HUDEP-2 (cell line): ENCODE data around the gene METAP1.
"Not testable (repeated sequence)": the region's sequence is repeated elsewhere in the genome, so short reads cannot be mapped to it uniquely, and the experiment has no call there.

Experiments used
- DNase-seq, 76 experiments: peaks; one replicate each; lab custom pipeline; 2025; ENCODE audit not compliant: unreplicated experiment in 76 of 76; lab: John Stamatoyannopoulos, UW

Gene METAP1

GRCh38 chr4:98995183-98996055 lies at the start of gene METAP1:
Gene METAP1, plus strand, starts transcription at chr4:98995721. Its CDS starts 33 bp downstream, at chr4:98995754.
- peak; percentile 47 to 97 (median 94) for DNase-seq

DNA sequence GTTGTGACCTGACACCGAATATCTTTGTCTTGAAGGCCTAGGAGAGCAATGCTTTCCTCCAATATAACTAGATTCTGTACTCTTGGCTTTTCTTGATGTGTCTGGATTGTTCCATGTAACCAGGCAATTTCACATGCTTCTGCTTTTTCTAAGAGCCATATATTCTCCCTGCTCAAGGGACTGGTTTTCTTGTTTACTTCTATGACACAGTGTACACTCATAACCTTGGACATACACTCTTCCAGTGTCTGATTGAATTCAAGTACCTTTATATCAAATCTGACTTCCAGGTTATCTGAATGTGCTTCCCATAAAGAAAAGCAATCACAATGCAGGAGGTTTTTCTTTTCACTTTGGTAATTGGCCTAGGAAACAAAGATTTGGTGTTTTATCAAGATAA lies 49.2 kb upstream of the METAP1 start:
- no peak for DNase-seq

- DNase-seq: peak in 3 of 76 experiments; percentile 6 to 13 (median 7)
These were observed 44.6 kb upstream of the METAP1 start for GRCh38 chr4:98950925-98951324.

DNA sequence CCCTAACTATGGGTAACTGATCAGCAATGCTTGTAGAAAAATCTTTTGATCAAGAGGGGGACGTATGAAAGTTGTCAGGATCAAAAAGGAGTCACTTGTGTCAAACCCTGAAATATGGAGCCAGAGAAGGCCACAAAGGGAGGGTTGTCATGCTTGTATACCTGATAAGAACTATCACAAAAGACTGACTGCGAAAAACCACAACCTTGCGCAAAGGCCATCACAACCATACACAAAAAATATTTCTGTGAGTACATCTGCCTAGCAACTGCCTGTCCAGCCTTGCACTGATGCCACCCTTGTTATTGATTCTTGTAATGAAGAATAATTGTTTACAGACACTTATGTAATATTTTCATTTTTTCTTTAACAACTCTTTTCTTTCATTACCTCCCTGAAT lies 43.8 kb upstream of the METAP1 start:
- peak in 16 of 76 experiments; percentile 2 to 47 (median 13) for DNase-seq

DNA sequence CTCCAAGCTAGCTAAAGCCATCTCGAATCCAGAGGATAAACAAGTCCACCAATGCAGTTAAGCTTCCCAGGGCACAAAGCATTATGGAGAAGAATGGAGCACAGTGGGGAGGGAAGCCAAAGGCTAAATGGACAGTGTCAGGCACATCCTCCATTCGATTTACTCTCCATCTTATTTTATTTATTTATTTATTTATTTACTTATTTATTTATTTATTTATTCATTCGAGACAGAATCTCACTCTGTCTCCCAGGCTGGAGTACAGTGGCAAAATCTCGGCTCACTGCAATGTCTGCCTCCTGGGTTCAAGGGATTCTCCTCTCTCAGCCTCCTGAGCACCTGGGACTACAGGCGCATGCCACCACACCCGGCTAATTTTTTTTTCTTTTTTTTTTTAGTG lies 40.3 kb upstream of the METAP1 start:
- no peak for DNase-seq

DNA sequence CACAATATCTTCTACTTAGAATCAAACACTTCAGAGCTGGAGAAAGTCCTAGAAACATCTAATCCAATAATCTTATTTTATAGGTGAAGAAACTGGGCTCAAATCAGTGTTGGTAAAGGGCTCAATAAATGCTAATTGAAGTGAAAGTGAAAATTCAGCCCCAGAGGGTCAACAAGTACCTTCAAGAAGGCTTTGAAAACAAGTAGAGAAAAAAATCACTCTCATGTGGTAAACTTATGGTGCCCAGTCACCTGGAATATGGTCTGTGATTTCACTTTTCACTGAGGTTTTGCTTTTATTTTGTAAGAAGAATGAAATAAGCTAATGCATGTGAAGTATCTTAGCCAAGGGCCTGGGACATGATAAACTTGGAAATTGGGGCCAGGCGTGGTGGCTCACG lies 37.5 kb upstream of the METAP1 start:
- DNase-seq: no peak

DNA sequence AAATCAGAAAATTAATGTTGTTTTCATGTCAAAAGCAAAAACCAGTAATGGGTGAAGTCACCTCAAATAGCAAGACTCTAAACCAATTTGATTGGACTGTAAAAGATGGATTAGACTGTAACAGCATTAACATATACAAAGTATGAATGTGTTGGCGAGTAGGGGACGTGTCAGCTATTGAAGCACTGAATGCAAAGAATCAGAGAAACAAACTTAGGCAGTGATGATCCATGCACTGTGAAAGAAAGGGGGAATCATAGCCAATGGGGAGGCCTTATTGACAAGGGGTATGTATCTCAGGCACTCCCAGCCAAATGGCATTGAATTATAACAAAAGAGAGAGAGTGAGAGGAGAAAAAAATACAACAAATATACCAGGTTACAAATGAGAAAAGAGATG lies 36.1 kb upstream of the METAP1 start:
- no peak for DNase-seq

DNA sequence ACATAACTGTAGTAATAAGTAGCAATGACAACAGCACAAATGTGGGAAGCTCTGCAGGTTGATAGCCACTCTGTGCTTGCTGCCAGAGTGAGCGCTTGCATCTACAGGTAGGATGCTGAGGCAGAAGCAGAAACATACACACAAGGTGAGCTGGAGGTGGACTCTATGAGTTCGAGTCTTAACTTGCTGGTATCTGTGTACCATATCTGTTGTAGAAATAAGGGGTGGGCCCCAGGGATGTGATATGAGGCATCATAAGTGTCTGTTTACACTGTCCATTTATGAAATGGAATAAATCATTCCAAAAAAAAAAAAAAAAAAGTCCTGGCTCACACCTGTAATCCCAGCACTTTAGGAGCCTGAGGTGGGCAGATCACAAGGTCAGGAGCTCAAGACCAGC lies 33.8 kb upstream of the METAP1 start:
- no peak for DNase-seq

DNA sequence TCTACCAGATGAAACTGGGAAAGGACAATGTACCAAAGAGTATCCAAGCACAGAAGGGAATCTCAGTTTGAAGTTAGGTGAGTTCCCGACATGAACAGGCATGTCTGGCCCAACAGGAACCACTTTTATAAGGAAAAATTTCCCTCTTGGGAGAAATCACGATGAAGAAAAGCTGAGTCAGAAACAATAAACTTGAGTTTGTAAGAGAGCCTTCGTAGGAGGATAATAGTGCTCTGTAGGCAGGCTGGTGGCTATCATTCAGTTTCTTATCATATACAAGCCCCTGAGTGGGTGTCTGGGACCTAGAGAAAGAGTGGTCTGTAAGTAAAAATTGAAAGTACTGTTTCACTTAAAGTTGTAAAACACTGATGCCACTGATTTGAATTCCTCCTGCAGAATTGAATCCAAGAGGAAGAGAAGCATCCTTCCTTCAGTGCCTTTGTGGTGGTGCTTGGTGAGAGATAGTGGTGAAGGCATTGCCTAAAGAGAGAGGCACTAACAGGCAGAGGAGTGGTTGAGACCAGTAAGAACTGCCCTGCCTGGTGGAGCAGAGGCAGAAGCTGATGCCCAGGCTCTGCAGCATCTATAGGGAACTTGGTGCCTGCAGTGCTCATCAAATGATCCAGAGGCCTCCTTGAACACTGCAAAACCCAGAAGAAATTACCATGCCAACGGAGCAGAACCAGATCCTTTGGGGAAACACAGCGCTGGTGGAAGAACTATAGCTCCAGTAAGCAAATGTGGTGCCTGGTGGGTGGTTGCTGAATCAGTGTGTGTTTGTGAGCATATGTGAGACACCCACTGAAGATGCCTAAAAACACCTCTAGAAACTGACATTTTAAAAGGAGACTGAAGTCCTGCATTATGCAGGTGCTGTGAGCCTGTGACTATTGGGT lies 31.7 kb upstream of the METAP1 start:
- no peak for DNase-seq

DNA sequence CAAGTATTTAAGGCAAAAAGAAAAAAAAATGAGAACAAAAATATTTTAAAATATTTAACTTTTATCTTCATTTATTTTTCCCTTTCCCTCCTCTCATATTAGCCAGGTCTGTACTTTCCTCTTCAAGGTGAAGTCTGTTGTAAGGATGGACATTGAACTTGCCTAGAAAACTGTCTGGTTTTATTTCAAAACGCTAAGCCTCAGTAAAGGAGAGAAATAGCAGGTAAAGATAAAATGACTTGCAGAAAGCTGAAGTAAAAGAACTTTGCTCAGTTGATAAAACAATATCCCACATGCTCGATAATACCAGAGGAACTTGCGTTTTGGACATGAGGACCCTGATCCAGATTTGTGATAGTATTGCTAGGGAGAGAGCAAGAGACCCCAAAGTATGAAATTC lies 28.6 kb upstream of the METAP1 start:
- DNase-seq: no peak

- no peak for DNase-seq
These were observed 27.7 kb upstream of the METAP1 start for GRCh38 chr4:98967786-98968329.

GRCh38 chr4:98969878-98970785 lies 25.4 kb upstream of the METAP1 start:
- peak in 1 of 76 experiments; percentile 4 for DNase-seq

GRCh38 chr4:98976716-98977115 lies 18.8 kb upstream of the METAP1 start:
- DNase-seq: no peak

- DNase-seq: no peak
These were observed 18.0 kb upstream of the METAP1 start for GRCh38 chr4:98977557-98977956.

GRCh38 chr4:98987720-98988119 lies 7.8 kb upstream of the METAP1 start:
- DNase-seq: no peak

- DNase-seq: not testable (repeated sequence)
These were observed 2.7 kb upstream of the METAP1 start for GRCh38 chr4:98992835-98993234.

DNA sequence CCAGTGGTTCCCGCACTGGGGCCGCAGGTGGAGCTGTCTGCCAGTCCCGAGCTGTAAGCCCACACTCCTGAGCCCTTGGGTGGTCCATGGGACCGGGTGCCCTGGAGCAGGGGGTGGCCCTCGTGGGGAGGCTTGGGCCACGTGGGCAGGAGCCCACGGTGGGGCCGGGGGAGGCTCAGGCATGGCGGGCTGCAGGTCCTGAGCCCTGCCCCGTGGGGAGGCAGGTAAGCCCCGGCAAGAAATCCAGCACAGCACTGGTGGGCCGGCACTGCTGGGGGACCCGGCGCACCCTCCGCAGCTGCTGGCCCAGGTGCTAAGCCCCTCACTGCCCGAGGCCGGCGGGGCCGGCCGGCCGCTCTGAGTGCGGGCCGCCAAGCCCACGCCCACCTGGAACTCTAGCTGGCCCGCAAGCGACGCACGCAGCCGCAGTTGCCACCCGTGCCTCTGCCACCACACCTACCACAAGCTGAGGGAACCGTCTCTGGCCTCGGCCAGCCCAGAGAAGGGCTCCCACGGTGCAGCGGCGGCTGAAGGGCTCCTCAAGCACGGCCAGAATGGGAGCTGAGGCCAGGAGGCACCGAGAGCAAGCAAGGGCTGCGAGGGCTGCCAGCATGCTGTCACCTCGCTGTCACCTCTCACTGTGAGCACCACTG lies 2.0 kb upstream of the METAP1 start:
- DNase-seq: no peak

DNA sequence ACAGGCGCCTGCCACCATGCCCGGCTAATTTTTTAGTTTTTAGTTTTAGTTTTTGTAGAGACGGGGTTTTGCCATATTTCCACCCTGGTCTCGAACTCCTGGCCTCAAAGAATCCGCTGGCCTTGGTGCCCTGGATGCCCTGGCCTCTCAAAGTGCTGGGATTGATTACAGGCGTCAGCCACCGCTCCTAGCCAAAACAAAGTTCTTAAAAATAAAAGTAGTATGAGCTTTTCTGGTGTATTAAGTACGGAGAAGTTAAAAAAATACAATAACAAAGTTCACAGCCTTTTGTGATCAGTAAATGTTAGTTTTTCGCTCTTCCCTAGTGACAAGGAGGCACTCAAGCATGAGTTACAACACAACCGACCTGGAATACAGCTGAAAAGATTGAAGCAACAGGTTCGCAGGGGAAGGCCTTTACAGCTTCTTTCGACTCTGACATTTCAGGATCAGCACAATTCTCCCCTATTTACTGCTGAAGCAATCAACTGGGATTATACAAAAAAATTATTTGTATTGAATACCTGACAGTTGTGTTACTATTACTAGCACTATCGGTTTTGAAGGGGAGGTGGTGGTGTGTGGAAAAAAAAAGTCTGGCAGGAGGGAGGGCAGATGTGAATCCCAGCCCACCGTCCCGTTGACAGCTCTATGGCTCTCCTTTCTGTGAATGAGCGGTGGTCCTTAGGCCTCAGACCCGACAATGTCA lies 893 bp upstream of the METAP1 start:
- DNase-seq: peak in 1 of 76 experiments; percentile 35
